ENCODE results near the gene AHDC1.

AHDC1 gene

DNA sequence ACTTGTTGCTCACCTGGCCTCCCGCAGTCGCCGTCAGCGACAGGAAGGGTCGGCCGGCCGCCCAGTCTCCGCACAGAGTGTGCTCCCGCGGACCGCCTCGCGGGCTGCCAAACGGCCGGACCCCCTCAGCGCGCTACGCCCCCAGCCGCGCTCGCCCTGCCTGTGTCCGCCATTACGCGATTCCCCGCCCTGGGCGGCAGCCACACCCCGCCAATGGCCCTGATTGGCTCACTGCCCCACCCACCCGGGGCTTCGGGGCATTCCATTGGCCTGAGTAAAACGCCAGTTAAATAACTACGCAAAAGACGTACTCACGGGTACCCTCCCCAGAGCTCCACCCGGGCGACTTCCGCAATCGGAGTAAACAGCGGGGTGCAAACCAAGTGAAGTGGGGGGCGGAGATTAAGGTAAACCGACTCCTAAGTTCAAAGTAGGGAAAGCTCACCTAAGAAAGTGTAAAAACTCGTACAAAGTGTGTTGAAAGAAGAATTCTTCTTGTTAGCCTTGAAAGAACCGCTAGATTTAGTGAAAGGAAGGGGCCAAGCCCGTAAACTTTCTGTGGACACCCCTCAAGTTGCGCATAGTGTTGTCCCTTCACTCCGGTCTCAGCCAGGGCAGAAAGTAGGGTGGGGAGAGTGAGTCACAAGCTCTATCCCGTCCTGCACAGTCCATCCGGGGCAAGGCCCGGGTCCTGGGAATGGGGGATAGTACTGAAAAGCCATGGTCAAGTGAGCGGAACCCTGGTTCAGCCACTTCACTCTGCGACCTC, 113.8 kb downstream of the AHDC1 start, which contains the start of gene WASF2:
WASF2 (minus strand) TSS at position 195 of the 769 bp plus-strand sequence. CDS start 61,277 bp downstream, outside the sequence.
- peak within 1 kb of the TSS; percentile 100 for H3K9ac ChIP-seq (ENCODE audit: low read depth, low read length)
- H3K4me3 ChIP-seq (ENCODE audit: low read depth, low read length): peak within 1 kb of the TSS; percentile 77
- peaks cover 7% of the 10 kb centered on the region for H3K4me1 ChIP-seq (ENCODE audit: control insufficient read depth, insufficient read depth, low read length)
- H3K36me3 ChIP-seq (ENCODE audit: control insufficient read depth, insufficient read depth, low read length): no peaks in the 10 kb centered on the region
- H3K27me3 ChIP-seq (ENCODE audit: control insufficient read depth, insufficient read depth, low read length): no peaks in the 10 kb centered on the region
- no peaks in the 10 kb centered on the region for H3K9me3 ChIP-seq (ENCODE audit: control insufficient read depth, insufficient read depth, low read length)

DNA sequence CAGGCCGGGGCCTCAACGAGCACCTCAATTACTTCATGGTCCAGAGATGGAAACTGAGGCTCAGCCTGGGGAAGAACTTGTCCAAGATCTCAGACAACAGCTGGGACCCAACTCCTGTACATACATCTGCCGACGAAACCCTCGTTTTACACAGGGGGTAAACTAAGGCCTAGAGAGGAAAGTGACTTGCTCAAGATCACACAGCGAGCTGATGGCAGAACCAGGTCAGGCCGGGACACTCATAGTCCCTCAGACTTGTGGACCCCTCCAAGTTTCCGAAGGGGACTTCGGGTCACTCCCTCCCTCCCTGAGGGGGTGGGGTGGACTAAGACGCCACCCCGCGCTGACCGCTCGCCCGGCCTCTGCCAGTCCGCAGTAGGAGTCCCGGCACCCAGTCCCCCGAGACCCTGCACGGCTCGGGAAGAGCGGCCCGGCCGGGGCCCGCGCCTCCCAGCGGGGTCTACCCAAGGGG, 114.4 kb downstream of the AHDC1 start:
- no peaks in the 10 kb centered on the region for H3K9me3 ChIP-seq (ENCODE audit: control insufficient read depth, insufficient read depth, low read length)
- H3K27me3 ChIP-seq (ENCODE audit: control insufficient read depth, insufficient read depth, low read length): no peaks in the 10 kb centered on the region
- H3K4me3 ChIP-seq (ENCODE audit: low read depth, low read length): peak overlapping the region; percentile 77
- H3K4me1 ChIP-seq (ENCODE audit: control insufficient read depth, insufficient read depth, low read length): peaks cover 7% of the 10 kb centered on the region
- H3K9ac ChIP-seq (ENCODE audit: low read depth, low read length): peak overlapping the region; percentile 66
- no peaks in the 10 kb centered on the region for H3K36me3 ChIP-seq (ENCODE audit: control insufficient read depth, insufficient read depth, low read length)

DNA sequence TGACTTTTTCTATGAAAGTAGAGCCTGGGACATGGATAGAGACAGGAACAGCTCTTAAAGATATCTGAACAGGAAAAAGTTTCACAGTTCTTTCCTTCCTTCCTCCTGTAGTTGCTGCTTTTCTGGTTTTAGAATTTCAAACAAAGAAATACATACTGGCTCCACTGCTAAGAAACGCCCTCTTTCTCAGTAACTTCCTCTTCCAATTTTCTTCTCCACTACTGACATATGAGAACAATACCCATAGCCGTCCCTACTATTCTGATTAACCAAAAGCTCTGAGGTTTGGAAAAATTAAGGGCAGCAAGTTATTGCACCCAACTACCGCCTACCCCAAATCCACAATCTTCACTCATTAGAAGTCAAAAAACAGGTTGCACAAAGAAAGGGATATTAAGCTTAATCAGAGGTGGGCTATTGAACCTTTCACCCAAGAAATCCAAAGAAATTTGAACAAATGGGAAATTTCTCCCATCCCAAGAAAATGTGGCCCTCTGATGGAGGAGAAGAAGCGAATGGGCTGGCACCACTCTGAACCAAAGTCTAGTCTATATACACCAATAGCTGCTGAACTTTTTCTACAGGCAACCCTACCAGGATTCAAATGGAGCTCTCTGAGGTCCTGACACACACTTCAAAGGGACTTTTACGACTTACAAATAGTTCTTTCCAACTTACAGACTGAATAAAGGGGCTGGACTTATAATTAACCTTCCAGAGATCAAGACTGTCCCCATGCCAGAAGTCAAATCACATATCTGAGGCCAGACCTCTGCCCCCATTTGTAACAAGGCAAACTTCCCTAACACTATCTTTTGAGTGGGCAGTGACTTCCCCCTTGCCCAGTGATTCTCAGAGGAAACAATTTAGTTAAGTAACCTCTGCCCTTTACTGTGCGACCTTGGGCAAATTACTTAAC, 115.7 kb downstream of the AHDC1 start:
- H3K4me3 ChIP-seq (ENCODE audit: low read depth, low read length): peak overlapping the region; percentile 77
- H3K9ac ChIP-seq (ENCODE audit: low read depth, low read length): no peak overlapping the region

GRCh38 chr1:27485363-27485762, 118.6 kb downstream of the AHDC1 start:
- Histone ChIP-seq H3K4me1 (ENCODE audit: control insufficient read depth, insufficient read depth, low read length) (peaks cover 10% of the 10 kb centered on the region), H3K27me3 (ENCODE audit: control insufficient read depth, insufficient read depth, low read length) (no peaks in the 10 kb centered on the region), H3K9ac (ENCODE audit: low read depth, low read length) (no peak overlapping the region), H3K4me3 (ENCODE audit: low read depth, low read length) (no peak overlapping the region), H3K9me3 (ENCODE audit: control insufficient read depth, insufficient read depth, low read length) (no peaks in the 10 kb centered on the region), H3K36me3 (ENCODE audit: control insufficient read depth, insufficient read depth, low read length) (no peaks in the 10 kb centered on the region)

More for the DNA sequence above, 115.7 kb downstream of the AHDC1 start:
- Histone ChIP-seq H3K36me3 (ENCODE audit: control insufficient read depth, insufficient read depth, low read length) (no peaks in the 10 kb centered on the region), H3K4me1 (ENCODE audit: control insufficient read depth, insufficient read depth, low read length) (peaks cover 7% of the 10 kb centered on the region), H3K27me3 (ENCODE audit: control insufficient read depth, insufficient read depth, low read length) (no peaks in the 10 kb centered on the region), H3K9me3 (ENCODE audit: control insufficient read depth, insufficient read depth, low read length) (no peaks in the 10 kb centered on the region)
